ENCODE measurements around the gene GPR78.
A peak's percentile ranks its signal among the peaks of the same experiment; 100 is the strongest.

Gene GPR78

DNA sequence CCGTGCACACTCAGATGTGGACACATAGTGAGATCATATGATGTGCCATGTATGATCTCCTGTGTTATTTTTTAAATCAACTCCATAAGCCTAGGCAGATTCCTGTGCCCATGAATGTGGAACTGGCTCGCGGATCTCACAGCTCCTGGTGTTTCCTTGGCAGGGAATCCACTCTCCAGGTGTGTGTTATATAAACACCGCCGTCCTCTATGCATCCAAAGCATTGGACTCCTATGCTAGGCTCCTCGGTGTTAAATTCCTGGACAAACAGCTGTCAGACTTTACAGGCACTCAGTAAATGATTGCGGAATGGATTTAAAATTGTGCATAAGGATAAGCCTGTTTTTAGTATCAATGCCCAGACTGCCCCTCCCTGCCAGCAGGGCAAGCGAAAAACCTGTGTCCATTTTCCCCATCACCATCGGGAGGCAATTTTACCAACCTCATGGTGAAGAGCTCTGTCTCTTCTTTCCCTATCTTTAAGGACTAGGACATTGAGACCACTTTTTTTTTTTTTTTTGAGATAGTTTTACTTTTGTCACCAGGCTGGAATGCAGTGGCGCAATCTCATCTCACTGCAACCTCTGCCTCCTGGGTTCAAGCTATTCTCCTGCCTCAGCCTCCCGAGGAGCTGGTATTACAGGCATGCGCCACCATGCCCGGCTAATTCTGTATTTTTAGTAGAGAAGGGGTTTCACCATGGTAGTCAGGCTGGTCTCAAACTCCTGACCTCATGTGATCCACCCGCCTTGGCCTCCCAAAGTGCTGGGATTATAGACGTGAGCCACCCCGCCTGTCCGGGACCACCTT, 23.6 kb upstream of the GPR78 start:
- no peak for DNase-seq
- peaks cover 17% of the 10 kb centered on the region for H3K27me3 Mint-ChIP-seq (ENCODE audit: low read depth, poor library complexity)
- H3K9me3 Mint-ChIP-seq: no peaks in the 10 kb centered on the region
- no peak overlapping the region for H3K27ac Mint-ChIP-seq
- TF ChIP-seq, protein P1, sequence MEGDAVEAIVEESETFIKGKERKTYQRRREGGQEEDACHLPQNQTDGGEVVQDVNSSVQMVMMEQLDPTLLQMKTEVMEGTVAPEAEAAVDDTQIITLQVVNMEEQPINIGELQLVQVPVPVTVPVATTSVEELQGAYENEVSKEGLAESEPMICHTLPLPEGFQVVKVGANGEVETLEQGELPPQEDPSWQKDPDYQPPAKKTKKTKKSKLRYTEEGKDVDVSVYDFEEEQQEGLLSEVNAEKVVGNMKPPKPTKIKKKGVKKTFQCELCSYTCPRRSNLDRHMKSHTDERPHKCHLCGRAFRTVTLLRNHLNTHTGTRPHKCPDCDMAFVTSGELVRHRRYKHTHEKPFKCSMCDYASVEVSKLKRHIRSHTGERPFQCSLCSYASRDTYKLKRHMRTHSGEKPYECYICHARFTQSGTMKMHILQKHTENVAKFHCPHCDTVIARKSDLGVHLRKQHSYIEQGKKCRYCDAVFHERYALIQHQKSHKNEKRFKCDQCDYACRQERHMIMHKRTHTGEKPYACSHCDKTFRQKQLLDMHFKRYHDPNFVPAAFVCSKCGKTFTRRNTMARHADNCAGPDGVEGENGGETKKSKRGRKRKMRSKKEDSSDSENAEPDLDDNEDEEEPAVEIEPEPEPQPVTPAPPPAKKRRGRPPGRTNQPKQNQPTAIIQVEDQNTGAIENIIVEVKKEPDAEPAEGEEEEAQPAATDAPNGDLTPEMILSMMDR (IDR thresholded peaks at IDR 0.05): no peak
- H3K4me3 Mint-ChIP-seq: no peak overlapping the region
- H3K36me3 Mint-ChIP-seq (ENCODE audit: low read depth): no peaks in the 10 kb centered on the region
- peaks cover 6% of the 10 kb centered on the region for H3K4me1 Mint-ChIP-seq

DNA sequence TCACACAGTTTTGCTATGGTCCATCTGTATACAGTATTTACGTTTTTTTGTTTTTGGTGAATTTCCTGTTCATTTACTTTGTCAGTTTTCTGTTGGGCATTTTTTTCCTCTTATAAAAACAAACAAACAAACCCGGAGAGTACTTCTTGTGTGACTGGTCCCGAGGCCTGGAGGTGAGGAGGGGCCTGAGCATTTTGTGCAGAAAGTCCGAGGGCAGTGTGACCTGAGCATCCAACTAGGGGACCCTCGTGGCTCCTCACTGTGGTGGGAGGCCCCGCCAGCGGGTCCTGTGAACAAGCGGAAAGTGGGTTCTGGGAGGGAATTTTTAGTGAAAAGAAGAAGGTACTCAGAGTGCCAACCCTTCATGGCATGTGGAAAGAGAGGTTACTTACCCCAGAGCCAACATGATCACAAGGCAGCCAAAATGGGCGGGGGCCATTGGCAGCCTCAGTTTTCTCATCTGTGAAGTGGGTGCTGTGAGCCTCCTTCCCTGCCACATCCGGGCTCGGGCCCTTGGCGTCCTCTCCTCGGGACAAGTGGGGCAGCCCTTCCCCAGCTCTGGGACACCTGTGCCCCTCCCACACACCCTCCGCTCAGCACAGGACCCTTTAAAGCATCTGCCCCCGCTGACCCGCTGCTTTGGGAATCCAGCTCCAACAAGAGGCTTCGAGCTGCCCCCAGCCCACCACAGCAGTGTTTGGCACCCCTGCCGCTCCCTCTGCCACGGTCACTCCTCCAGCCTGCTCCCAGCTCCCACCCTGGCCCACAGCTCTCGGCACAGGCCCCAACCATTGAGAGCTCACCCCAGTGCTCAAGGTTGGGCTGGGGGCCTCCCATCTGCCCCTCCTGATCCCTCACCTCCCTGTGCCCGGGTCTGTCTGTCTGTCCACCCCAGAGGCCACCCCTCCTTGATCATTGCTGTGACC, 22.8 kb upstream of the GPR78 start:
- DNase-seq: no peak
- Mint-ChIP-seq H3K4me1 (peaks cover 6% of the 10 kb centered on the region), H3K9me3 (no peaks in the 10 kb centered on the region), H3K27me3 (ENCODE audit: low read depth, poor library complexity) (peaks cover 15% of the 10 kb centered on the region), H3K36me3 (ENCODE audit: low read depth) (no peaks in the 10 kb centered on the region), H3K4me3 (no peak overlapping the region), H3K27ac (no peak overlapping the region)
- TF ChIP-seq, protein P1 (IDR thresholded peaks at IDR 0.05): no peak

- Mint-ChIP-seq H3K27me3 (ENCODE audit: low read depth, poor library complexity) (peaks cover 17% of the 10 kb centered on the region), H3K4me1 (peaks cover 6% of the 10 kb centered on the region), H3K36me3 (ENCODE audit: low read depth) (no peaks in the 10 kb centered on the region), H3K9me3 (no peaks in the 10 kb centered on the region), H3K4me3 (no peak overlapping the region), H3K27ac (peak overlapping the region; percentile 29)
- TF ChIP-seq, protein P1 (IDR thresholded peaks at IDR 0.05): no peak
- no peak for DNase-seq
These were observed 21.9 kb upstream of the GPR78 start for GRCh38 chr4:8558080-8558960.

- peaks cover 12% of the 10 kb centered on the region for H3K27me3 Mint-ChIP-seq (ENCODE audit: low read depth, poor library complexity)
- peaks cover 6% of the 10 kb centered on the region for H3K4me1 Mint-ChIP-seq
- H3K36me3 Mint-ChIP-seq (ENCODE audit: low read depth): no peaks in the 10 kb centered on the region
- H3K27ac Mint-ChIP-seq: no peak overlapping the region
- TF ChIP-seq, protein P1 (IDR thresholded peaks at IDR 0.05): no peak
- no peak overlapping the region for H3K4me3 Mint-ChIP-seq
- H3K9me3 Mint-ChIP-seq: no peaks in the 10 kb centered on the region
- DNase-seq: no peak
These were observed 21.2 kb upstream of the GPR78 start for GRCh38 chr4:8559011-8559410.

DNA sequence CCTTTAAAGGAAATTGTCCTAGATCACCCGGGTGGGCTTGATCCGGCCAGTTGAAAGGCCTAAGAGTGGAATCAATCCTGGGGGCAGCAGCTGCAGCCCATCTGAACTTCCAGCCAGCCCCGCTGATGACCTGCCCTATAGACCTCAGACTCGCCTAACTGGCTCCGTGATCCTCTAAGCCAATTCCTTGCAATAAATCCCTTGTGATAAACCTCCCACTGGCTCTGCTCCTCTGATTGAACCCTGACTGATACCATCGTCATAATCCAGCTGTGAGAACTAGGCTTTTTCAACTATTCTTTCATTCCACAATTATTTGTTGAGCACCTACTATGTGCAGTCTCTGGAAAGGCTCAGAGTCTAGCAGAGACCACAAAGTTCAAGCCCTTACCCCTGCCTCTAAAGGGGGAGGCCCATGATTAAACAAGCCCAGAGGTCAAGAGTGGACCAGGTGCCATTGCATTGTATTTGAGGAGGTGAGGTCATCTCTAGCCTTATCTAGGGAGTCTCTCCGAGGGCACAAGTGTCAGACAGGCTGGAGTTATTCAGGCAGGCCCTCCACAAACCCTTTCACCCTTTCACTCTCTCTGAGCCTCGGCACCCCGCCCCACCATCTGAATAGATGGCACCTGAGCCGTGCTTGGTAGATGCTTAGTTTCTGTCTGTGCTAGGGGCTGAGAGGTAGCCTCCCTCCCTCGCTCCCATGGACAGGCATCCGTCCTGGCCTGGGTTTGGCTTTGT, 20.5 kb upstream of the GPR78 start:
- peaks cover 6% of the 10 kb centered on the region for H3K4me1 Mint-ChIP-seq
- TF ChIP-seq, protein P1 (IDR thresholded peaks at IDR 0.05): no peak
- no peak overlapping the region for H3K4me3 Mint-ChIP-seq
- no peak for DNase-seq
- H3K9me3 Mint-ChIP-seq: no peaks in the 10 kb centered on the region
- H3K36me3 Mint-ChIP-seq (ENCODE audit: low read depth): no peaks in the 10 kb centered on the region
- H3K27me3 Mint-ChIP-seq (ENCODE audit: low read depth, poor library complexity): peaks cover 11% of the 10 kb centered on the region
- no peak overlapping the region for H3K27ac Mint-ChIP-seq
